ENCODE data around the gene LNPEP. TPM values are rescaled to one million over a fixed set of nuclear protein-coding genes. Genes with fewer than 3 reads are reported as not detected.
A peak's percentile ranks its signal among the peaks of the same experiment; 100 is the strongest.

Gene LNPEP
- total RNA-seq, 1 donor from 2014 or later: 40.8 TPM

DNA sequence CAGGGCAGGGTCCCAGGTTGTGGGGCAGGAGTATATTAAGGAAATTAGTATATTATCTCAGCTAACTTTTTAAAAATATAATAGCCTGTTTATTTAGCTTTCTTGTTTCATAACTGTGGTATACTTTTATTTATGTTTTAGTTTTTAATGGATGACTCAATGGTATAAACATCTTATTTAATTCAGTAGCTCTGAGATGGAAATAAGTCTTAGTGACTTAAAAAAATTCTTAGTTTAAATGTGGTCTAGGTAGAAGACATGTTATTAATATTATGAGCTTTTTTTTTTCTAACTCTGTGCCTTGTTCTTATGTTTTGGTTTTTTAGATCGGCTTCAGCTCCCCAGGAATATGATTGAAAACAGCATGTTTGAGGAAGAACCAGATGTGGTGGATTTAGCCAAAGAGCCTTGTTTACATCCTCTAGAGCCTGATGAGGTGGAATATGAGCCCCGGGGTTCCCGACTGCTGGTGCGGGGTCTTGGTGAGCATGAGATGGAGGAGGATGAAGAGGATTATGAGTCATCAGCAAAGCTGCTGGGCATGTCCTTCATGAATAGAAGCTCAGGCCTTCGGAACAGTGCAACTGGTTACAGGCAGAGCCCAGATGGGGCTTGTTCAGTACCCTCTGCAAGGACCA is 43.1 kb downstream of the LNPEP start:
- no peak overlapping the region for H3K4me3 Mint-ChIP-seq (ENCODE audit: unreplicated experiment)
- TF ChIP-seq CTCF (IDR thresholded peaks at IDR 0.05): no peak
- H3K36me3 Mint-ChIP-seq (ENCODE audit: unreplicated experiment): peaks cover 33% of the 10 kb centered on the region
- H3K9me3 Mint-ChIP-seq (ENCODE audit: unreplicated experiment): no peaks in the 10 kb centered on the region
- no peaks in the 10 kb centered on the region for H3K27me3 Mint-ChIP-seq (ENCODE audit: unreplicated experiment)
- peak overlapping the region; percentile 46 for H3K27ac Mint-ChIP-seq (ENCODE audit: unreplicated experiment)
- no peak for DNase-seq (ENCODE audit: extremely low spot score, unreplicated experiment)
- peaks cover 50% of the 10 kb centered on the region for H3K4me1 Mint-ChIP-seq (ENCODE audit: unreplicated experiment)

DNA sequence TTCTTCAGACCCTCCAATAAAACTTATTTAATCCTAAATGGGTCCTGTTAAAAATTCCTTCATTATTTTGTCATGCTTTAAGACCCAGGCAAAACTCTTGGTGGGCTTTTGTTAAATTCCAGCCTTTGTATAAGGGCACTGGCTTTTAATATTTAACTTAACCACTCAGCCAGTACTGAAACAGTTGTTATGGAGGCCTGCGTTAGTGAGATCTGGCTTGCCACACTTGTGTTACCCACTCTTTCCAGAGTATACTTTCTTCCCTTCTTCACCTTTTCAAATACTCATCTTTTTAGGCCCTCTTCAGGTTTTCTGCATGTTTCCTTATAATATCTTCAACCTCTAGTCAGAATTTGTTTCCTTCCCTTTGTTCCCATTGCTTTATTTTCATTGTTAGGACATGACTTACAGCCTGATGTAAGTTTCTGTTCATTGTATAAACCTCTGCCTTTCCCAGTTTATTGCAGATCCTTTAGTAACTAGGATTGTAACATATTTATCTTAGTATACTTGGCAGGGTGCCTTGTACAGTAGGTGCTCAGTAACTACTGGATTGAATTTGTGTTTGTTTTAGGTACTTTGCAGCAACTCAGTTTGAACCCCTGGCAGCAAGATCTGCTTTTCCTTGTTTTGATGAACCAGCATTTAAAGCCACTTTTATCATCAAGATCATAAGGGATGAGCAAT is 48.8 kb downstream of the LNPEP start:
- Mint-ChIP-seq H3K36me3 (ENCODE audit: unreplicated experiment) (peaks cover 46% of the 10 kb centered on the region), H3K9me3 (ENCODE audit: unreplicated experiment) (no peaks in the 10 kb centered on the region), H3K4me1 (ENCODE audit: unreplicated experiment) (peaks cover 8% of the 10 kb centered on the region), H3K27ac (ENCODE audit: unreplicated experiment) (peak overlapping the region; percentile 50), H3K4me3 (ENCODE audit: unreplicated experiment) (no peak overlapping the region), H3K27me3 (ENCODE audit: unreplicated experiment) (no peaks in the 10 kb centered on the region)
- DNase-seq (ENCODE audit: extremely low spot score, unreplicated experiment): no peak
- TF ChIP-seq CTCF (IDR thresholded peaks at IDR 0.05): no peak

GRCh38 chr5:96986450-96986849 is 50.6 kb downstream of the LNPEP start:
- Mint-ChIP-seq H3K4me1 (ENCODE audit: unreplicated experiment) (peaks cover 6% of the 10 kb centered on the region), H3K9me3 (ENCODE audit: unreplicated experiment) (no peaks in the 10 kb centered on the region), H3K4me3 (ENCODE audit: unreplicated experiment) (no peak overlapping the region), H3K36me3 (ENCODE audit: unreplicated experiment) (peaks cover 46% of the 10 kb centered on the region), H3K27ac (ENCODE audit: unreplicated experiment) (no peak overlapping the region), H3K27me3 (ENCODE audit: unreplicated experiment) (no peaks in the 10 kb centered on the region)
- no peak for DNase-seq (ENCODE audit: extremely low spot score, unreplicated experiment)
- no peak for TF ChIP-seq CTCF (IDR thresholded peaks at IDR 0.05)

DNA sequence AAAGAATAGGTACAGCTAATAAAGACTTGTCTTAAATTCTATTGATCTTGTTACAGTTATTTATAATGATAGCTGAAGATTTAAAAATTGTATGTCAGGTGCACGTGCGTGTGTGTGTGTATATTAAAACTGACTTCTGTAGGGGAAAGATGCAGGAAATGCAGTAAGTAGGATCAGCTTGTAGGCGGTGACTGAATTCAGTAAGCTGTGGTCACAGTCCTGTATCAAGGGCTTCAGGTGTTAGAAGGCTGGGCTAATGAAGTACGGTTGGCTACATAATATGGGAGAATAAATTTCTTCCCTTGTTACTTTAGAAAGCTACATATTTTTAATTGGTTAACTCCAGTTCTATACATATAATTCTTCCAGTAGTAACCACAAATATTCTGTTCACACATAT is 54.2 kb downstream of the LNPEP start:
- TF ChIP-seq CTCF (IDR thresholded peaks at IDR 0.05): no peak
- peaks cover 59% of the 10 kb centered on the region for H3K36me3 Mint-ChIP-seq (ENCODE audit: unreplicated experiment)

DNA sequence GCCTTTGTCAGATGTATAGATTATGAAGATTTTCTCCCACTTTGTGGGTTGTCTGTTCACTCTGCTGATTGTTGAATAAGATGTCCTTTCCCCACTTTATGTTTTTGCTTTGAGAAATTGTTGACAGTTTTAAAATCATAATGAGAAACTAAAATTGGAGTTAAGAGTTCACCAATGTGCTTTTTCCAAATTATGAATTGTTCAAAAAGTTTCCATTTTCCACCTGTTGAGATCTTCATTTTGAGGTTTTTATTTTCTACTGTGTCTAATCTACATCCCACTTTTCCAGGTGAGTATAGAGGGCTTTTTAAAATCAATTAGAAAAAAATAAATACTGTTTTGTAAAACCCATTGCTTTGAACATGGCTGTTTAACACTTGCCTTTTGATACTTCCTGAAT is 55.8 kb downstream of the LNPEP start:
- peaks cover 15% of the 10 kb centered on the region for H3K4me1 Mint-ChIP-seq (ENCODE audit: unreplicated experiment)
- no peak overlapping the region for H3K4me3 Mint-ChIP-seq (ENCODE audit: unreplicated experiment)
- H3K36me3 Mint-ChIP-seq (ENCODE audit: unreplicated experiment): peaks cover 54% of the 10 kb centered on the region
- no peaks in the 10 kb centered on the region for H3K27me3 Mint-ChIP-seq (ENCODE audit: unreplicated experiment)
- no peak for DNase-seq (ENCODE audit: extremely low spot score, unreplicated experiment)
- H3K27ac Mint-ChIP-seq (ENCODE audit: unreplicated experiment): no peak overlapping the region
- no peaks in the 10 kb centered on the region for H3K9me3 Mint-ChIP-seq (ENCODE audit: unreplicated experiment)
- TF ChIP-seq CTCF (IDR thresholded peaks at IDR 0.05): no peak

More for the DNA sequence above, 54.2 kb downstream of the LNPEP start:
- no peak for DNase-seq (ENCODE audit: extremely low spot score, unreplicated experiment)
- Mint-ChIP-seq H3K4me3 (ENCODE audit: unreplicated experiment) (no peak overlapping the region), H3K27me3 (ENCODE audit: unreplicated experiment) (no peaks in the 10 kb centered on the region), H3K4me1 (ENCODE audit: unreplicated experiment) (peaks cover 7% of the 10 kb centered on the region), H3K27ac (ENCODE audit: unreplicated experiment) (no peak overlapping the region), H3K9me3 (ENCODE audit: unreplicated experiment) (no peaks in the 10 kb centered on the region)

Data from osteocyte (in vitro differentiated cells).